ENCODE data around the gene TSPEAR.

DNA sequence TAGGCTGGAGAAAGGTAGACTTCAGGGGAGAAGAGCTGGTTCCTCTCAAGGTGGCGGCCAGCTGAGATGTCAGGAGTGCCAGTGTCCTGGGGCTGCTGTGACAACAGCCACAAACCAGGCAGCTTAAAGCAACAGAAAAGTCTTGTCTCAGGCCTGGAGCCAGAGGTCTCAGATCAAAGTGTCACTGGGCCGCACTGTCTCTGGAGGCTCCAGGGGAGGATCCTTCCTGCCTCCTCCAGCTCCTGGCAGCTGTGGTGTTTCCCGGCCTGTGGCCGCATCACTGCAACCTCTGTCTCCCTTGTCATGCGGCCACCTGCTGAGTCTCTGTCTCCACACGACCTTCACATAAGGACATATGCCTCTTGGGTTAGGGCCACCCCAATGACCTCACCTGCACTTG is 24.4 kb upstream of the TSPEAR start:
- no peak for TF ChIP-seq POLR2AphosphoS5 (IDR thresholded peaks at IDR 0.05)
- TF ChIP-seq EP300 (IDR thresholded peaks at IDR 0.05), result no peak
- TF ChIP-seq, protein P1, sequence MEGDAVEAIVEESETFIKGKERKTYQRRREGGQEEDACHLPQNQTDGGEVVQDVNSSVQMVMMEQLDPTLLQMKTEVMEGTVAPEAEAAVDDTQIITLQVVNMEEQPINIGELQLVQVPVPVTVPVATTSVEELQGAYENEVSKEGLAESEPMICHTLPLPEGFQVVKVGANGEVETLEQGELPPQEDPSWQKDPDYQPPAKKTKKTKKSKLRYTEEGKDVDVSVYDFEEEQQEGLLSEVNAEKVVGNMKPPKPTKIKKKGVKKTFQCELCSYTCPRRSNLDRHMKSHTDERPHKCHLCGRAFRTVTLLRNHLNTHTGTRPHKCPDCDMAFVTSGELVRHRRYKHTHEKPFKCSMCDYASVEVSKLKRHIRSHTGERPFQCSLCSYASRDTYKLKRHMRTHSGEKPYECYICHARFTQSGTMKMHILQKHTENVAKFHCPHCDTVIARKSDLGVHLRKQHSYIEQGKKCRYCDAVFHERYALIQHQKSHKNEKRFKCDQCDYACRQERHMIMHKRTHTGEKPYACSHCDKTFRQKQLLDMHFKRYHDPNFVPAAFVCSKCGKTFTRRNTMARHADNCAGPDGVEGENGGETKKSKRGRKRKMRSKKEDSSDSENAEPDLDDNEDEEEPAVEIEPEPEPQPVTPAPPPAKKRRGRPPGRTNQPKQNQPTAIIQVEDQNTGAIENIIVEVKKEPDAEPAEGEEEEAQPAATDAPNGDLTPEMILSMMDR (IDR thresholded peaks at IDR 0.05), result no peak
- TF ChIP-seq POLR2A (IDR thresholded peaks at IDR 0.05), result no peak
